Spleen (tissue), 7 donors: Measurements from ENCODE around the gene CPSF4L.

Source experiments
- POLR2A ChIP-seq, 3 donors: fragments of 450-650 bp; IDR thresholded peaks; one replicate each; pipeline ENCODE4 v1.5.1; 2017; ENCODE audit warnings: antibody characterized with exemption in 3 of 3, mild to moderate bottlenecking in 1 of 3
- TF ChIP-seq, protein P1 (sequence below), 11 experiments: fragments of 200-600 bp in 7 of 11; fragments of 450-650 bp in 4 of 11; sonication (generic) in 4 of 11; IDR thresholded peaks in 8 of 11; conservative IDR thresholded peaks in 3 of 11; 1 replicate in 7 of 11; 2 replicates in 4 of 11; pipeline versions ENCODE4 v1.4.0 to v1.8.0; 2016 to 2021; ENCODE audit warnings: antibody characterized with exemption in 11 of 11, inconsistent platforms in 4 of 11, mild to moderate bottlenecking in 1 of 11
- donor health status: DM: no; HTN: no; CAD: no; lungs with moderate emphysema.
- donor health status: DM: no; HTN: no; CAD: no.
- donor health status: DM: no; HTN: no; CAD: no.

DNA sequence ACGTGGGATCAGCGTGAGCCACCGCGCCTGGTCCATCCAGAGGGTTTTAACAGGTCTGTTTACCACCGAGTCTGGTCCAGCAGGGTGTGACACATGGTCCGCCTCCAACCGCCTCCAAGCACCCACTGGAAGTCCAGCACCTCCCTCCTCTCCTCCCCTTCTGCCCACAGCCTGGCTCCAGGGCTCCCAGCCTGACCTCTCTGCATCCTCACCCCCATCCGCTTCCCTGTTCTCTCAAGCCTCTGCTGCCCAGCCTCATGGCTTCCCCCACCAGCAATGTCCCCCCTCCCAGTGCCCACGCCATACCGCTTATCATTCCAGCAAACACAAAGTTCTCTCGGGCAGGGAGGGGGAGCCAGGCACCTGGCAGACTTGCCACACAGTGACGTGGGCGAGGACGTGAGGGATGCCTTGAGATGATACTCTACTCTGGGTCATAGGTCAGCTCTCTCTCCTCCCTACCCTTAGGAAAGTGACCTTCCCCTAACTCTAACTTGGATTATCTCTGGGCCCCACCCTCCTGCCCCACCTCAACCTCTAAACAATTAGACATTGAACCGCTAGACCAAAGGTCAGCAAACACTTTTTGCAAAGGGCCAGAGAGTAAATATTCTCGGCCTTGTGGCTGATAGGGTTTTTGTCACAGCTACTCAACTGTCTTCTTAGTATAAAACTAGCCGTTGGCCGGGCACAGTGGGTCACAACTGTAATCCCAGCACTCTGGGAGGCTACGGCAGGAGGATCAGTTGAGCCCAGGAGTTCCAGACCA, 27.0 kb upstream of the CPSF4L start:
- TF ChIP-seq, protein P1, sequence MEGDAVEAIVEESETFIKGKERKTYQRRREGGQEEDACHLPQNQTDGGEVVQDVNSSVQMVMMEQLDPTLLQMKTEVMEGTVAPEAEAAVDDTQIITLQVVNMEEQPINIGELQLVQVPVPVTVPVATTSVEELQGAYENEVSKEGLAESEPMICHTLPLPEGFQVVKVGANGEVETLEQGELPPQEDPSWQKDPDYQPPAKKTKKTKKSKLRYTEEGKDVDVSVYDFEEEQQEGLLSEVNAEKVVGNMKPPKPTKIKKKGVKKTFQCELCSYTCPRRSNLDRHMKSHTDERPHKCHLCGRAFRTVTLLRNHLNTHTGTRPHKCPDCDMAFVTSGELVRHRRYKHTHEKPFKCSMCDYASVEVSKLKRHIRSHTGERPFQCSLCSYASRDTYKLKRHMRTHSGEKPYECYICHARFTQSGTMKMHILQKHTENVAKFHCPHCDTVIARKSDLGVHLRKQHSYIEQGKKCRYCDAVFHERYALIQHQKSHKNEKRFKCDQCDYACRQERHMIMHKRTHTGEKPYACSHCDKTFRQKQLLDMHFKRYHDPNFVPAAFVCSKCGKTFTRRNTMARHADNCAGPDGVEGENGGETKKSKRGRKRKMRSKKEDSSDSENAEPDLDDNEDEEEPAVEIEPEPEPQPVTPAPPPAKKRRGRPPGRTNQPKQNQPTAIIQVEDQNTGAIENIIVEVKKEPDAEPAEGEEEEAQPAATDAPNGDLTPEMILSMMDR (IDR thresholded peaks at IDR 0.05 in 8 of 11, conservative IDR thresholded peaks at IDR 0.05 in 3 of 11): peak in 1 of 11 experiments; percentile 5
- TF ChIP-seq POLR2A (IDR thresholded peaks at IDR 0.05): no peak
